Activated CD4-positive, CD25-positive, alpha-beta regulatory T cell treated with anti-CD3 and anti-CD28 coated beads, Interleukin-2, amount 50 U/mL, for 24 hours (primary cell): ENCODE measurements around the gene FHIT.

ENCODE experiments used
- ATAC-seq, 2 donors: fragments of 150-1000 bp; cut with Tn5 transposase; one replicate each; pipeline ENCODE4 v1.10.0; 2021; ENCODE audit warnings: mild to moderate bottlenecking in 1 of 2, moderate library complexity in 1 of 2

FHIT gene

DNA sequence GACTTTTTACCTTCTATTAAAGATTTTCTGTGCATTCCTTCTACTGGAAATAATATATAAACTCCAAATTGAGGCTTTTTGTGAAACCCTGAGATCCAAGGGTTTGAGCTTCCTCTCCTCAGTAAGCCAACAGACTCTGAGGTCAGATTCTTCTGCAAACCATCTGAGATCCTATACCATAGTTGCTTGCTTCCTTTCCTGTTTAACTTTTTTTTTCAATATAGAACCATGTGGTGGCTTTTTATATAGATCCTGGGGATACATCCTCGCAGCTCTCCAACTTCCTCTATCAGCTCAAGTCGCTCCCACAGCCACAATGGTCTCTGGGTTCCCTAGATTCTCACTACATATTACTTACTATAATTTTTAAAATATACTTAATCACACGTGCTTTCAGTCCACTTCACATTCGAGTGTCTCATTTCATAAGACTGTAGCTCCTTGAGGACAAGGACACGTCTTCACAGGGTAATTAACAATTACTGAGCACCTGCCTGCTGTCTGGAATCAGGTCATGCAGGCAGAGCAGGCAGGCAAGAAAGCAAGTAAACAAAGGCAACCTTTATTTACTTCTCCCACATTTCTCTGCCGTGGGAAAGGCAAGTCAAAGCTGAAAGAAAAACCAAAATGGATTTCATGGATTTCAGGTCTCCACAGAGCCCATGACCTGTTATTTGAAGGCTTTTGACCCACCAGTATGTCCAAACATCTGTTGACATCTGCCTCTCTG, 941.5 kb downstream of the FHIT start:
- ATAC-seq, result no peak

DNA sequence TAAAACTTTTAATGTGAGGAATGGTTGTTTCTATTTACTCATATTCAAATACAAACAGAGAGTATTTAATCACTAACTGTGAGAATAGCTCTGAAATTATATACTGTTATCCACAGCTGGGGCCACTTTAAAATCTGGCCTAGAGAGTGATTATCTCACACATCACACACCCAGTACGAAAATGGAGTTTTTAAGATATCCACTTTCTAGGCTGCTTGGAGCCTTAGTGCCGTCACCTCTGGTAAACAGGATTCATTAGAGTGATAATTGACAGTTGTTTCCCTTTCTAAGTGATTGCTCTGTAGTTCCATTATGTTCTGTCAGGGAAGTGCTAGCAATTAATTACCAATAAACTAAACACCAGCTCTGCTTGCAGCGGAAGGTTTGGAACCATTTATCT, 942.4 kb downstream of the FHIT start:
- no peak for ATAC-seq

DNA sequence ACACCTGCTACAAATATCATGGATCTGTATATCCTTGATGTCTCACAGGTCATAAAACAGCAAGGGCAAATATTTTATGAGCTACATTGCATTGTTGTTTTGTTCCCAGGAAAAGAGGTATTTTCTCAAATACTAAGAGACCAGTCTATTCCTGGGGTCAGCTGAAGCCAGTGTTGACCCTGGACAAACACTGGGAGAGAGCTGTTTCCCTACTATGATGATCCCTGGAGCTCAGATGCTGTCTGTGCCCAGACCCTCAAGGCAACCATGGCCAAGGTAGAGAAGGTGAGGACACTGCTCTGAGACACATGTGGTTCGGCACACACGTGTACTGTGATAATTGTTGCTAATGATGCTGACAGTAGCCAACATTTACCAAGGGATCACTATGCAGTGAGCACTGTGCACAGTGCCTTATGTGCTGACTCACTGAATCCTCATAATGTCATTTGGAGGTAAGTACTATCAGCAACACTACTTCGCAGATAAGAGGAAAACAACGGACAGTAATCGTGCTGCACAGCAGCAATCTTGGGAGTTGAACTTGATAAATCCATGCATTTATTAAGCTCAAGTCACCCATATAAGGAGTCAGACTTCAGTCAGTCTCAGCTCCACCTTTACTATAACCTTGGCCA, 943.6 kb downstream of the FHIT start:
- no peak for ATAC-seq

DNA sequence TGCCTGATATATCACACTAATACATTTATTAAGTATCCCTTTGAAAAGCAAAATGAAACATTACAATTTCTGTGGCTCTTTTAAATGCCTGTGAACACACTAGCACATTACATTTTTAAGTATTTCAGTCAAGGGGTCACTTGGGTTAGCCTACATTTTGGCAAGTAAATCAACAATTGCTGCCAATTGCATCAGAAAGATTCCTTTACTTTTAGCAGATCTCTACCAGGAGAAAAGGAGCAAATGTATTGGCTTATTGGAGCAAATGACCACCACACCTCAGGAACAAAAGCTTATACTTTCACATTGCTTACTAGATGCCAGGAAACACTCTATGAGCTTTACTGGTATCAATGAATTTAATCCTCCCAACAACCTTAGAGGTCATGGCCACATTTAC, 947.1 kb downstream of the FHIT start:
- no peak for ATAC-seq

DNA sequence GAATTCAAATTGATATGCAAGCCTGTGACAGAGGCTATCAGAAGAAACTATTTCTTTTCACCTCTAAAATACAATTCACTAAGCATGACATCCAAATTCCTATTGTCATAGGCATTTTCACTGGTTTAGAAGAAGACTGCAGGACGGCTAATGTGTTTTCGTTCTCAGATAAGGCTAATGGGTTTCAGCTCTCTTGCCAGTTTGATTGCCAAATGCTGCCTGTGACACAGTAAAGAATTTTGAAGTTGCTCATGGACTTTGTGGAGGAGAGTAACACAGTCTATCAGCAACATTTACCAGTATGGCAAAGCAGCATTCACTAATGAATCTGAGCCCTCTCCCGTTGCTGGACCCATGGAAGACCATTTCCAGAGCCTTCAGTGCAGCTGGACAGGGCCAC, 948.1 kb downstream of the FHIT start:
- no peak for ATAC-seq

DNA sequence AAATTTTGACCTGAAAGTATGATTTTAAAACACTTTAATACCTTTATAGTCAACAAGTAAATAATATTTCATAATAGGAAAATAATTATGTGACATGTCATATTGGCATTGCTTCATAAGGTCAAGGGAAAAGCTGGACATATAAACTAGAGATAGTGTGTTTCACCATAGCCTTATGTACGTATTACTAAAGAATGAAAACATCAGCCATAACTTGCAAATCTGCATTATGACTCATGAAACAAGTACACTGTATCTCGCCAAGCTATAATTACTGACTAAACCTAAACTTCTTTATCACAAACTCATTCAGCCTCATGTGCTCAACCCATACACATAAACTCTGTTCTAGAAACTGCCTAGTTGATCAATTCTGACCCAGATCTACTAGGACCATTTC, 950.1 kb downstream of the FHIT start:
- no peak for ATAC-seq

DNA sequence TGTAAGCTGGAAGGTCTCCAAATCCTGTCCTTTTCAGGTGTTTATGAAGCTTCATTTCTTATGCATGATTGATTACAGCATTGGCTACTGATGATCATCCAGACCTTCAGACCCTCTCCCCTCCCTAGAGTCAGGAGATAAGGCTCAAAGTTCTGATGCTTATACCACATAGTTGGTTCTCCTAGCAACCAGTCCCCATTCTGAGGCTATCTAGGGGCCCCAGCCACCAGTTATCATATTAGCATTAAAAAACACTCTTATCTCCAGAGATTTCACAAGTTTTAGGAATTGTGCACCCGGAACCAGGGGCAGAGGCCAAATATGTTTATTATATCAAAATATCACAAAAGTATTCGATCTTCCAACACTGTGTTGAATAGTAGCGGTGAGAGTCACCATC, 953.1 kb downstream of the FHIT start:
- ATAC-seq, result no peak

DNA sequence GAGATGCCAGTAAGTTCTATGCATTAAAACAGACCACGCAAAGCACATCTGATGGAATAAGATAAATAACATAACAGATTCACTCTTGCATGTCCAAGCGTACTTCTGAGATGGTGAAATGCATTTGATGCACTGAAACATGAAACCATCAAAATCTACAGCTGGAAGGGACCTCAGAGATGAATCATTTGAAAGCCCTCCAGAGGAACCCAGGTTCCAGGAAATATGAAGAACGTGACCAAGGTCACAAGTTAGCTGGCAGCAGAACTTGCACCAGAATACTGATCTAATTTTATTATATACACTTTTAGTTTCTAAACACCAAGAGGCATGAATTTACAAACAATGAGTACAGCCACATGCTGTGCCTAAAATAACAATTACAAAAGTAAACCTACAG, 957.1 kb downstream of the FHIT start:
- no peak for ATAC-seq

DNA sequence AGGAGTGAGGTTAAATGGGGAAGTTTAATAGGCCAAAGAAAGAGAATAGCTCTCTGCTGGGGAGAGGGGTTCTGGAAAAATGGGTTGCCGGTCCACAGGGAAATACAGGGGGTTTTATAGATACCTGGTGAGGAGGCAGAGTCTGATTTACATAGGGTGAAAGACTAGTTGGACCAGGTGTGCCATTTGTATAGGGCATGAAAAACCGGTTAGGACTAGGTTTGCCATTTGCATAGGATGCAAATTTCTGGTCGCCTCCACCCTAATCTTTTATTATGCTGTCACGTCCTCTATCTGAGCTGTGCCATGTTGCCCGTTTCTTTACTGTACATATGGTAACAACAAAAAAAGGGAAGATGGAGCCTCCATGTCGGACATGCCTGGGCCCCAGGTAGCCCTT, 960.1 kb downstream of the FHIT start:
- ATAC-seq, result no peak

DNA sequence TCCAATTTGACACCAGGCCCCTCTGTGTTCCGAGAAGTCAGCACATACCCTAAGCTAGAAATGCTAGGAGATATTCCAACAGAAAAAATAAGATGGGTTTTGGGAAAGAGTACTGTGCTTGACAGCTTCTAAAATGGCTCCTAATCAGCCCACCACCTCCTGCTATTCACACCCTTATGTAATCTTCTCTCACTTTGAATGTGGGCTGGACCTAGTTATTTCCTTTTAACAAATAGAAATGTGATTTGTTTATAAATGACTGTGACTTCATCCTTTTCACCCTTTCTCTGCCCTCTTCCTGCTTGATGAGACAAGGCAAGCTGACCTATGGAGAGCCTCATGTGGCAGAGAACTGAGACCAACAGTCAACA, 961.1 kb downstream of the FHIT start:
- no peak for ATAC-seq

DNA sequence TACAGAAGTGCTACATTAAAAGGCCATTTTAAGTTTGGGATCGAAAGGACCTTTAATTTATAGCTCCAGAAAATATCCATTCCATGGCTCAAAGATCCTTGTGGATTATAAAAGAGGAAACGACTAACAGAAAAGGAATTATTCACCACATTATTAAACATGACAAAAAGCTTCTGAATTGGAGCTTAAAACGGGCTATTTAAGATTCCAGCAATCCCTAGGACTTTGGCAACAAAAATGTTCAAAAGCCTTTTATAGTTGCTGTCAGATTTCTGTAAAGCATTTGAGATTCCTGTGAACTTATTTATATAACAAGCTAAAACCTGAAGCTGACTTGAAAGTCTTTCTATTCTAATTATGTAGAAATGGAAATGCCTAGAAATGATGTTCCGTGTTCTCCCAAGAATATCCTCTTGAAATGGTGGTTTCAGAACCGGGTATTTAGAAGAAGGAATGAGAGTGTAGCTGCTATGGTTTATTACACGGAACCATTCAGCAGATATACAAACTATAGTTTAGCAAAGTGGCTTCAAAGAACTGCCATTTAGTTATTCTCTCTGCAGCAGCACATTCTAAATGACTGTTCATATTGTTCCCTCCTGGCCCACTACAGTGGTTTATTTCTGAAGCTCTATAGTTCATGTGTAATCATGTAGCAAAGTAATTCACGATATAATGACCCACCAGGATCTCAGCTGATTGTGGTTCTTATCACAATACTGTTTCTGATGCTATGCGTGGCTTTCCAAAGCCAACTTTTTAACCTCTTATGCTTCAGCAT, 961.7 kb downstream of the FHIT start:
- no peak for ATAC-seq

DNA sequence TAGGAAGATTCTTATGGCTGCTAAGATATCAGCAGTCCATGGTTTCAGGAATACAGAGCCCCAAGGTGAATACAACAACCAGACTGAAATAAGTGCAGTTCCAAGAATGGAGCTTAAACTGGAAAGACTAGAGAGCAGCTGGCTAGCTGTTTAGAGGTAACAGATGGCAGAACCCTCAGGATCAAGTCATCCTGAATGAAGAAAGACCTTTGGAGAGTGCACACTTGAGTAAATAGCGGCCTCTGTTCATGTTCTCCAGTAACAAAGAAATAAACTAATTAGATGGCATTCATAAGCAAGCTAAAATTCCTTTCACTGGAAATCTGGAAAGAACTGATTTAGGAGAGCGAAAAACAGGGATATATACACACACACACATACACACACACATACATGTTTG, 968.4 kb downstream of the FHIT start:
- ATAC-seq, result no peak

DNA sequence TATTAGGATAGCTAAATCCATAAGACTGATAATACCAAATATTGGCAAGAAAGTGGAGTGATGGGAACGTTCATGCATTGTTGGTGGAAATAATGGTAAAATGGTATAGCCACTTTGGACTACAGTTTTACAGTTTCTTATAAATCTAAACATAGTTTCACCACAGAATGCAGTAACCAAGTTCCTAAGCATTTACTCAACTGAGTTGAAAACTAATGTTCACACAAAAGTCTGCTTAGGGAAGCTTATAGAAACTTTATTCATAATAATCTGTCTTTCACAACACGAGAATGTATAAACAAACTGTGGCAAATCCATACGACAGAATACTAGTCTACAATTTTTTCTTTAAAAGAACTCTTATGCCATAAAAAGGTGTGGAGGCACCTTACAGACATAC, 969.3 kb downstream of the FHIT start:
- ATAC-seq, result no peak

DNA sequence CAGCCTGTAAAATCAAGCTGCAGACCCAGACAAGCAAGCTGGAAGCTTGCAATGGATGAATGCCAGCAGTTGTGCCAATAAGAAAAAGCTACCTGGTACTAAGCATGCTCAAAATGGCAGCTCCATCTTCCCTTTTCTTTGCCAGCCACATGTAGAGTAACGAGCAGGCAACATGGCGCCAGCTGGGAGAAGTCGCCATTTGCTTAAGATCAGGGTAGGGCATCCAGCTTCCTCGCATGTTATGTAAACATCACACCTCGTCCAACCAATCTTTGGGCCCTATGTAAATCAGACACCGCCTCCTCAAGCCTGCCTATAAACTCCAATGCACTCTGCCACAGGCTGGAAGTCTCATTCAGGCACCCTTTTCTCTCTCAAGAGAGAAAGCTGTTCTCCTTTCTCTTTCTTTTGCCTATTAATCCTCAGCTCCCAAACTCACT, 973.9 kb downstream of the FHIT start:
- ATAC-seq, result no peak

DNA sequence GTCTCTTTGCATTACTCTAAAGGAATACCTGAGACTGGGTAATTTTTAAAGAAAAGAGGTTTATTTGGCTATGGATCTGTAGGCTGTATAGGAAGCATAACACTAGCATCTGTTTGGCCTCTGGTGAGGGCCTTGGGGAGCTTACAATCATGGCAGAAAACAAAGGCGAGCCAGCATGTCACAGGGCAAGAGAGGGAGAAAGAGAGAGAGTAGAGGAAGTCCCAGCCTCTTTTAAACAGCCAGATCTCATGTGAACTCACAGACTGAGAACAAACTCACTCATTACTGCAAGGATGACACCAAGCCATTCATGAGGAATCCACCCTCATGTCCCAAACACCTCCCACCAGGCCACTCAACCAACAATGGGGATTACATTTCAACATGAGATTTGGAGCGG, 974.6 kb downstream of the FHIT start:
- ATAC-seq, result no peak

DNA sequence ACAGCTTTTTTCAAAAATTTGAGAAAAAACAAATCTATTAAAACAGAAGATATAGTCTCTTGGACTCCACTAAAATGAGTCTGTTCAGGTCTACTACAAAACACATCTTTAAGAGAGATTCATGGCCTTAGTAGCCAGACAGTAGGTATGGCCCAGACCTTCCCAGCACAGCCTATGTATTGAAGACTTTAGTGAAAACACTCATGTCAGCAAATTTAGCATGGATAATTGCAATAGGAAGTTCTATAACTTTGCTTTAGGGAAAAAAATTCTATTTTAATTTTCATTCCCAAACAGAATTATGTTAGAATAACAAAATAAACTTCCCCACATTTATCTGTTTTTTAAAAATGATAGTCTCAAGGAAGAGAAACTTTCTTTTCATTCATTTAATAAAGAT, 976.6 kb downstream of the FHIT start:
- ATAC-seq, result no peak

DNA sequence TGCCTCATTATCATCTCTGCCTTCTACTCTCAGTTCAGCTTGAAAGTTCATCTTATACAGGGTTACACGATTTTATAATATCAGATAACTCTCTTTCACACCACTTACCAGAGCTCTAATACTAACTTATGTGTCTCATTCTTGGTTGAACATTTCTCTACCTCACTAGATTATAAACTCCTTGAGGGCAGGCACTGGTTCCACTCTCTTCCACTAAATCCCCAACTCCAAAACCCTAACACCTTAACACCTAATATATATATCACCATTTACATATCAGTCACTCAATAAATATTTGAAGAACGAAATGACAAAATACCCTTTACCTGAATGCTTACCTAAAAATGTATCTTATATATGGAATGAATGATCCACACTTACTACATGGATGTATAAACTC, 977.2 kb downstream of the FHIT start:
- ATAC-seq, result no peak

DNA sequence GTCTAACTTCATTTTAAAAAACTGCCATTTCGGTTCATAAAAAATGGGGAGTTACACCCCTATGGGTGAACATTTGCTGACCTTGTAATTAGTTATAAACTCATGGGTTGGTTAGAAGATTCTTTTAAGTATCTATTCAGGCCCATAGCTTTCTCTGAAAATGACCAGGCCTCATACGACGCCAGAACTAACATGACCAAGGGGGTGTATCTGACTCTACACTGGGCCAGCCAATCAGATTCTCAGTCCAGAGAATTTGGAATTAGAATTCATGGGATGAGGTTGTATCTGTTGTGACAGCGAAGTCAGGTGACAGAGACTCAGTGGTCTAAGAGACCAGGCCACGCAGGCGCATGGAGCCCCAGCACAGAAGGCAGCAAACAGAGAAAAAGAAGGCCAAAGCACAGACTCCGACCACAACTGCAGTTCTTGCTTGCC, 981.4 kb downstream of the FHIT start:
- ATAC-seq, result no peak

DNA sequence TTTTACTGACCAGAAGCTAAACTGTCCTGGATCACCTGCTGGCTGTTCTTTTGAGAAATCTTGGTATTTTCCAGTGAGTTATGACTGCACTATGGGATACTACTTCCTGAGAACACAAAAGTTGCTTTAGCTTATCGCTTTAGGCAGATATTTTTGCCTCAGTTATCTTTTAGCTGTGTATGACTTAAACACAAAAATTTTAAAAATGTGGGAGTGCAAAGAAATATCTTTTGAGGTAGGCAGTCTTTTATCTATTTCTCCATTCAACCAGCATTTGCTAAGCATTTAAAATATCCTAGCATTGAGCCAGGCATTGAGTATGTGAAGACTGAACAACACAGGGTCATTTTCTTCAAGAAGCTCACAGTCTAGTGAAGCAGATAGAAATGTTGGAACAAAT, 981.9 kb downstream of the FHIT start:
- ATAC-seq, result no peak

DNA sequence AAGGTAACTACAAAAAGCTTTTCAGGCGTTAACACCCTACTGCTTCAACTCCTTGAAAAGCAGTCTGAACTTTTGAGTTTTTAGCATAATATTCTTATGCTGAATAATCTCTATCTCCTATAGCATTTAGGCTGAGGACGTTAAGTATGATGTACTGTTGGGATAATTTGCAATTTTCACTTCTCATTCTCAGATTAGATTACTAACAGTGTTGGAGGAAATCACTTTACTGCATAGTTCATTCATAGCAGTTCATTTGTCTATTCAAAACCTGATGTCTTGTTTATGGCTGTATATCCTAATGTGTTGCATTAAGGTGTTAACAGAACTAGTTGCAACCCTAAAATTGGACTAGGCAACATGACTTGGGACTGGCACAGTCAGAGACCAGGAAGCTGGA, 983.1 kb downstream of the FHIT start:
- no peak for ATAC-seq

DNA sequence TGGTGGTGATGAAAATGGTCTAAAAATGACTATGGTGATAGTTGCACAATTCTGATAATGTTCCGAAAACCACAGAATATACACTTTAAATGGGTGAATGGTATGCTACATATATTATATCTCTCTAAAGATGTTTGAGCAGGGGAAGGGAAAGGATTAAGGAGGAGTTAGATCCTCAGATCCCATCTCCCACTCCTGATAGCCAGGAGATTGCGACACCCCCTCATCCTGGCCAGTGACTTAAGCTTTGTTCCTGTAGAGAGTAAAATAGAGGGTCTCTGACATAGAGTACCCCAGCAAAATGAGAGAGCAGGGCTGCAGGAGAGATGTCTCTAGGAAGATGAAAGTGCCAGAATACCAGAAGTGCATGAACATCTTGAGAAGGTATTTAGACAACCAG, 984.8 kb downstream of the FHIT start:
- no peak for ATAC-seq

DNA sequence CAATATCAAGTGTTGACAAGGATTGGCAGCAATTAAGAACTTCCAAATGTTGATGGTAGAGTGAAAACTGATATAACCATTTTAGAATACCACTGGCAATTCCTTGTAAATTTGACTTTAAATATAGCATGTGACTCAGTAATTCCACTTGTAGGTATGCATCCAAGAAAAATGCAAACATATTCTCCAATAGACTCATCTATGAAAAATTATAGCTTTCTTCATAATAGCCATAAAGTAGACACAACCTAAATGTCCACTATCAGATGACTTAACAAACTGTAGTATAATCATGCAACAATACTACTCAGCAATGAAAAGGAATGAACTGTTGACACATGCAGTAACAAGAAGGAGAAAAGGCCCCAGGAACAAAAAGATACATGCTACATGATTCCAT, 988.1 kb downstream of the FHIT start:
- ATAC-seq, result no peak

DNA sequence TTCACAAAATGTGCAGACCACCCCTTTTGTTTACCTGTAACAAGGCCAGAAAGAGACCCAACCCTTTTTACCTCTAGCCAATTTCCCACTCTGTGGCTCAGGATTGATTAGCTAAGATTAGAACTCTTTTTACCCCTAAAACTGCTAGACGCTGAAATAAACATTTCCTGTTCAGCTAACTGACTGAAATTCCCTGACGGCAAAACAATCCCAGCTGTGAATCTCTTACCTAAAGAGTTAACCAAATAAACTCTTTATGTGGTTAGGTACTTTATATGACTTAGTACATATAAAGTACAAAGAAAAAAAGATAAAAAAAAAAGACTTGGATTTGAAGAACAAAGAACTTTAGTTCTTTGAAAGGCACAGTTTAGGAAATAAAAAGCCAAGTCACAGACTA, 988.7 kb downstream of the FHIT start:
- ATAC-seq, result no peak

DNA sequence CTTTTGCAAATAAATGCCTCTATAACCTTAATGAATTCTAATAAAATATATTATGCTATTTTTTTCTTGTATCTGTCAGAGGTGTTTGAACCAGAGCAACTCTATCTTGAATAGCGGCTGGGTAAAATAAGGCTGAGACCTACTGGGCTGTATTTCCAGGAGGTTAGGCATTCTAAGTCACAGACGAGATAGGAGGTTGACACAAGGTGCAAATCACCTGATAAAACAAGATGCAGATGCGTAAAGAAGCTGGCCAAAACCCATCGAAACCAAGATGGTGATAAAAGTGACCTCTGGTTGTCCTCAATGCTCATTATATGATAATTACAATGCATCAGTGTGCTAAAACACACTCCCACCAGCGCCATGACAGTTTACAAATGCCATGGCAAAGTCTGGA, 990.7 kb downstream of the FHIT start:
- ATAC-seq, result no peak
